ENCODE measurements around the gene DLG5. TPM values are rescaled to one million over a fixed set of nuclear protein-coding genes. Genes with fewer than 3 reads are reported as not detected.
A peak's percentile ranks its signal among the peaks of the same experiment; 100 is the strongest.

Gene DLG5
- total and polyA plus RNA-seq, 8 donors, result 11.3 to 19.4 (median 13.5) TPM

GRCh38 chr10:77904100-77904840, 22.3 kb downstream of the DLG5 start:
- Histone ChIP-seq H3K9me3 (no peaks in the 10 kb centered on the region), H3K27me3 (no peaks in the 10 kb centered on the region), H3K27ac (no peak overlapping the region), H3K4me3 (no peak overlapping the region), H3K36me3 (no peaks in the 10 kb centered on the region), H3K4me1 (peaks cover 0 to 9% (median 4%) of the 10 kb centered on the region in 3 donors)
- no peak for ATAC-seq
- no peak for TF ChIP-seq CTCF (IDR thresholded peaks at IDR 0.05)
- intact Hi-C loops (cut with DNase I), result no loop called here
- WGBS, 2 donors, result 80 to 83% methylated on average over 8 of the region's 8 CpGs
- no peak for FAIRE-seq
- no peak for DNase-seq

- Histone ChIP-seq H3K9me3 (no peaks in the 10 kb centered on the region), H3K4me1 (peaks cover 8 to 12% (median 11%) of the 10 kb centered on the region in 3 donors), H3K27me3 (no peaks in the 10 kb centered on the region), H3K36me3 (no peaks in the 10 kb centered on the region), H3K4me3 (no peak overlapping the region), H3K27ac (no peak overlapping the region)
- no peak for FAIRE-seq
- no peak for DNase-seq
- ATAC-seq, result no peak
- intact Hi-C loops (cut with DNase I), result no loop called here
- no peak for TF ChIP-seq CTCF (IDR thresholded peaks at IDR 0.05)
- WGBS, 2 donors, result 78 to 84% methylated on average over 5 of the region's 5 CpGs
Measured at GRCh38 chr10:77902159-77902558, 24.4 kb downstream of the DLG5 start.

GRCh38 chr10:77901743-77902142, 24.8 kb downstream of the DLG5 start:
- Histone ChIP-seq H3K4me3 (no peak overlapping the region), H3K4me1 (peaks cover 8 to 11% (median 9%) of the 10 kb centered on the region in 3 donors), H3K9me3 (no peaks in the 10 kb centered on the region), H3K27me3 (no peaks in the 10 kb centered on the region), H3K36me3 (no peaks in the 10 kb centered on the region), H3K27ac (no peak overlapping the region)
- no peak for ATAC-seq
- TF ChIP-seq CTCF (IDR thresholded peaks at IDR 0.05), result no peak
- 58 to 71% methylated on average over 6 of the region's 6 CpGs for WGBS, 2 donors
- no peak for DNase-seq
- intact Hi-C loops (cut with DNase I), result no loop called here
- no peak for FAIRE-seq

- Histone ChIP-seq H3K27me3 (no peaks in the 10 kb centered on the region), H3K4me1 (peaks cover 5 to 11% (median 8%) of the 10 kb centered on the region in 3 donors), H3K4me3 (no peak overlapping the region), H3K36me3 (no peaks in the 10 kb centered on the region), H3K27ac (peak overlapping the region in 2 of 4 donors; percentile 59 to 74), H3K9me3 (no peaks in the 10 kb centered on the region)
- DNase-seq (no peak), FAIRE-seq (no peak), ATAC-seq (no peak)
- 75 to 84% methylated on average over 4 of the region's 4 CpGs for WGBS, 2 donors
- no peak for TF ChIP-seq CTCF (IDR thresholded peaks at IDR 0.05)
- intact Hi-C loops (cut with DNase I), result no loop called here
Measured at GRCh38 chr10:77899690-77900089, 26.9 kb downstream of the DLG5 start.

- no peak for FAIRE-seq
- Histone ChIP-seq H3K27ac (peak overlapping the region in 3 of 4 donors; percentile 28 to 74 (median 59)), H3K9me3 (no peaks in the 10 kb centered on the region), H3K4me1 (peaks cover 5 to 11% (median 8%) of the 10 kb centered on the region in 3 donors), H3K4me3 (no peak overlapping the region), H3K36me3 (no peaks in the 10 kb centered on the region), H3K27me3 (no peaks in the 10 kb centered on the region)
- intact Hi-C loops (cut with DNase I), result no loop called here
- TF ChIP-seq CTCF (IDR thresholded peaks at IDR 0.05), result no peak
- WGBS, 2 donors, result 55 to 61% methylated on average over 4 of the region's 4 CpGs
- peak in 3 of 6 donors; percentile 30 to 45 (median 35) for DNase-seq
- peak; percentile 53 to 87 (median 77) for ATAC-seq
Measured at GRCh38 chr10:77899080-77899477, 27.5 kb downstream of the DLG5 start.

Measured in pancreas (tissue), 10 donors.